ENCODE results near the gene MTMR11.

DNA sequence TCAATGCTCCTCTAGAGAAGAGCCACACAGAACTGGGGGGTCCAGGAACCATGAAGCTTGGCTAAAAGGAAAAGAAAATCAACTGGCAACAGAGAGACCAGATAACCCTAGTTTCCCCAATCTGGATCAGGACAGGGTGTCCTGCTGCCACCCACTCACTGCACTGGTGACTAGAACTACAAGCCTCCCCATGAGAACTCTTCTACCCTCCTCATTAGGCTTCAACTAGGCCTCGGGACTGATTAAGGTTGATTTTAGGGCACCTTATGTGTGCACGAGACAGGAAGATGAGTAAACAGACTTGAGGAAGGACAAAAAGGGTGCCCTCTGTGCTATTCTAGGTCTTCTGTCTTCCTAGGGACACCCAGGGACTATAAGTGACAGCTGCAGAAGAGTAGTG is 6.8 kb downstream of the MTMR11 start:
- TF ChIP-seq, protein P1, sequence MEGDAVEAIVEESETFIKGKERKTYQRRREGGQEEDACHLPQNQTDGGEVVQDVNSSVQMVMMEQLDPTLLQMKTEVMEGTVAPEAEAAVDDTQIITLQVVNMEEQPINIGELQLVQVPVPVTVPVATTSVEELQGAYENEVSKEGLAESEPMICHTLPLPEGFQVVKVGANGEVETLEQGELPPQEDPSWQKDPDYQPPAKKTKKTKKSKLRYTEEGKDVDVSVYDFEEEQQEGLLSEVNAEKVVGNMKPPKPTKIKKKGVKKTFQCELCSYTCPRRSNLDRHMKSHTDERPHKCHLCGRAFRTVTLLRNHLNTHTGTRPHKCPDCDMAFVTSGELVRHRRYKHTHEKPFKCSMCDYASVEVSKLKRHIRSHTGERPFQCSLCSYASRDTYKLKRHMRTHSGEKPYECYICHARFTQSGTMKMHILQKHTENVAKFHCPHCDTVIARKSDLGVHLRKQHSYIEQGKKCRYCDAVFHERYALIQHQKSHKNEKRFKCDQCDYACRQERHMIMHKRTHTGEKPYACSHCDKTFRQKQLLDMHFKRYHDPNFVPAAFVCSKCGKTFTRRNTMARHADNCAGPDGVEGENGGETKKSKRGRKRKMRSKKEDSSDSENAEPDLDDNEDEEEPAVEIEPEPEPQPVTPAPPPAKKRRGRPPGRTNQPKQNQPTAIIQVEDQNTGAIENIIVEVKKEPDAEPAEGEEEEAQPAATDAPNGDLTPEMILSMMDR (IDR thresholded peaks at IDR 0.05): no peak
- TF ChIP-seq POLR2A (IDR thresholded peaks at IDR 0.05): no peak
- no peak for TF ChIP-seq POLR2AphosphoS5 (IDR thresholded peaks at IDR 0.05)

All from sigmoid colon (tissue), 4 donors.